GM12878 (cell line): ENCODE results near the gene TCF23. TPM values are rescaled to one million over a fixed set of nuclear protein-coding genes. Genes with fewer than 3 reads are reported as not detected.

Experiments used
- ATAC-seq: fragments of 200-7000 bp; cut with Tn5 transposase; 3 replicates; pipeline ENCODE4 v1.9.1; 2020; ENCODE audit warnings: mild to moderate bottlenecking, moderate library complexity
- BruUV-seq: library from RNA; stranded (reverse); fragments of 400-500 nt; replicated peaks from 2 replicates; lab custom pipeline; 2021; lab: Mats Ljungman, UMichigan
- CTCF ChIA-PET: fragments of 300-600 bp; sonication (Branson Sonifier 250); formaldehyde crosslinking; extraction: SDS; loops from one replicate; lab custom pipeline; 2021; ENCODE audit warnings: inconsistent platforms; lab: Yijun Ruan, JAX
- POLR2A ChIA-PET: fragments of 350-600 bp; formaldehyde crosslinking; extraction: SDS; loops from one replicate; lab custom pipeline; 2021; ENCODE audit warnings: inconsistent platforms; lab: Charles Lee
- RAD21 ChIA-PET: fragments of 300-600 bp; sonication (Branson Sonifier 250); formaldehyde crosslinking; loops from one replicate; lab custom pipeline; 2023; ENCODE audit warnings: antibody characterized with exemption; ENCODE audit not compliant: unreplicated experiment; lab: Charles Lee
- SMC1A ChIA-PET: fragments of 300-600 bp; sonication (Branson Sonifier 250); formaldehyde crosslinking; loops from one replicate; lab custom pipeline; 2023; ENCODE audit not compliant: unreplicated experiment, uncharacterized antibody; lab: Charles Lee
- DNase-seq: peaks from one replicate; pipeline ENCODE4 v3.0.0-alpha.2; 2011; ENCODE audit warnings: low read depth, low spot score
- FAIRE-seq: peaks from 3 replicates; lab custom pipeline; 2011; peaks lifted over from hg19 to GRCh38; lab: Jason Lieb, UNC
- H2AFZ ChIP-seq: 2 replicates; pipeline ENCODE4 v1.6.0; 2011; ENCODE audit warnings: low read depth, low read length, control low read depth; ENCODE audit not compliant: control insufficient read depth
- H3K27ac ChIP-seq: 2 replicates; pipeline ENCODE4 v1.5.1; 2011; ENCODE audit warnings: control low read depth; ENCODE audit not compliant: control insufficient read depth, insufficient read depth
- H3K27me3 ChIP-seq, 2 experiments: replicated peaks in 1 of 2; 2 replicates each; pipeline versions ENCODE4 v1.6.0 to v1.6.1; 2011; ENCODE audit warnings: low read length in 1 of 2; ENCODE audit not compliant: control insufficient read depth in 2 of 2, insufficient read depth in 2 of 2
- H3K36me3 ChIP-seq, 2 experiments: 2 replicates each; pipeline ENCODE4 v1.5.1; 2011; ENCODE audit warnings: low read length in 1 of 2; ENCODE audit not compliant: control insufficient read depth in 2 of 2, insufficient read depth in 2 of 2
- H3K4me1 ChIP-seq: 2 replicates; pipeline ENCODE4 v1.6.1; 2011; ENCODE audit warnings: mild to moderate bottlenecking, low read length, moderate library complexity, mixed read lengths; ENCODE audit not compliant: control insufficient read depth, insufficient read depth
- H3K4me2 ChIP-seq: 2 replicates; pipeline ENCODE4 v1.6.0; 2011; ENCODE audit warnings: control low read depth; ENCODE audit not compliant: control insufficient read depth, insufficient read depth
- H3K4me3 ChIP-seq: fragments of 200-600 bp; sonication (generic); 2 replicates; pipeline ENCODE4 v1.5.1; 2016
- H3K79me2 ChIP-seq: 2 replicates; pipeline ENCODE4 v1.6.0; 2011; ENCODE audit warnings: low read length; ENCODE audit not compliant: control insufficient read depth, insufficient read depth
- H3K9ac ChIP-seq: 2 replicates; pipeline ENCODE4 v1.8.0; 2011; ENCODE audit warnings: low read length, control low read depth, mixed read lengths; ENCODE audit not compliant: control insufficient read depth, insufficient read depth
- H3K9me3 ChIP-seq: replicated peaks from 3 replicates; pipeline ENCODE4 v1.5.1; 2011; ENCODE audit warnings: mild to moderate bottlenecking, low read length; ENCODE audit not compliant: control insufficient read depth, insufficient read depth
- H4K20me1 ChIP-seq: 2 replicates; pipeline ENCODE4 v1.6.0; 2011; ENCODE audit not compliant: control insufficient read depth, insufficient read depth
- BACH1 ChIP-seq: fragments of 450-650 bp; IDR thresholded peaks from 2 replicates; pipeline ENCODE4 v1.6.1; 2017; ENCODE audit warnings: mild to moderate bottlenecking, borderline replicate concordance
- BCLAF1 ChIP-seq: fragments of 450-650 bp; IDR thresholded peaks from 2 replicates; pipeline ENCODE4 v1.6.1; 2017; ENCODE audit warnings: antibody characterized with exemption, mild to moderate bottlenecking, moderate library complexity
- CBX3 ChIP-seq: fragments of 200-600 bp; sonication (generic); IDR thresholded peaks from 2 replicates; pipeline ENCODE4 v1.6.1; 2016; ENCODE audit warnings: low read depth, borderline replicate concordance
- PKNOX1 ChIP-seq: fragments of 450-650 bp; IDR thresholded peaks from 2 replicates; pipeline ENCODE4 v1.6.1; 2016; ENCODE audit warnings: mild to moderate bottlenecking
- SUZ12 ChIP-seq: fragments of 200-600 bp; sonication (generic); IDR thresholded peaks from one replicate; pipeline ENCODE4 v1.6.1; 2018; ENCODE audit warnings: antibody characterized with exemption, mild to moderate bottlenecking; ENCODE audit not compliant: unreplicated experiment
- WGBS: methylation state at CpG from one replicate; pipeline ENCODE4 v1.1.6; 2016; ENCODE audit warnings: low lambda C conversion rate; ENCODE audit not compliant: insufficient replicate concordance, insufficient coverage; ENCODE audit errors: missing lambda C conversion rate; 5-methylcytosine and 5-hydroxymethylcytosine counted together
- in situ Hi-C: fragments of 300-500 bp; cut with MboI; formaldehyde crosslinking; loops from 9 replicates; pipeline ENCODE4 v1.14.3; 2018; ENCODE audit warnings: mixed read lengths
- intact Hi-C: fragments of 100-400 bp; cut with micrococcal nuclease; formaldehyde crosslinking; loops from one replicate; pipeline ENCODE4 v1.14.2; 2022; ENCODE audit not compliant: unreplicated experiment
- polyA plus RNA-seq, 11 experiments: library from polyadenylated mRNA; depleted of rRNA in 4 of 11; unstranded in 6 of 11; stranded (reverse) in 5 of 11; fragments of >200 nt; fragmentation: Nextera tagmentation in 4 of 11; fragmentation: Illumina TruSeq in 1 of 11; extraction: Ambion mirVana in 4 of 11; extraction: Trizol in 1 of 11; gene quantifications; 1 replicate in 1 of 11; 2 replicates in 10 of 11; pipeline versions ENCODE4 v1.2.1 to v1.2.3, GENCODE V29; 2011 to 2016; ENCODE audit warnings: inconsistent platforms in 2 of 11, missing spikeins in 2 of 11, low read depth in 1 of 11
- total RNA-seq, 4 experiments: library from RNA; depleted of rRNA in 3 of 4; stranded (reverse); fragments of >200 nt in 3 of 4; fragmentation: Illumina TruSeq in 1 of 4; extraction: Trizol in 1 of 4; gene quantifications; 2 replicates each; pipeline versions ENCODE4 v1.2.1 to v1.2.3, GENCODE V29; 2013 to 2021
- TF ChIP-seq, protein P1 (sequence below): fragments of 450-650 bp; formaldehyde crosslinking; IDR thresholded peaks from 2 replicates; pipeline ENCODE4 v1.4.0; 2022; ENCODE audit warnings: mild to moderate bottlenecking, moderate library complexity

The TCF23 gene
- total and polyA plus RNA-seq, 10 of the 15 experiments (the other 5 are each of a cell fraction or from before 2014, with no cell fraction given) = not detected

- Histone ChIP-seq H3K4me1 (peaks cover 6% of the 10 kb centered on the region; the same call in 1 of the 2 replicates), H3K36me3 (no peaks in the 10 kb centered on the region), H3K27me3 (no peaks in the 10 kb centered on the region; a peak in 1 of 4 replicates), H3K9ac (no peak overlapping the region), H3K4me2 (no peak overlapping the region), H4K20me1 (no peaks in the 10 kb centered on the region), H2AFZ (no peak overlapping the region), H3K27ac (no peak overlapping the region), H3K79me2 (no peaks in the 10 kb centered on the region), H3K9me3 (no peaks in the 10 kb centered on the region), H3K4me3 (no peak overlapping the region)
- no peak for TF ChIP-seq SUZ12
- TF ChIP-seq PKNOX1 = no peak
- TF ChIP-seq CBX3 = no peak
- no peak for TF ChIP-seq BCLAF1
- no peak for TF ChIP-seq BACH1
- TF ChIP-seq, protein P1, sequence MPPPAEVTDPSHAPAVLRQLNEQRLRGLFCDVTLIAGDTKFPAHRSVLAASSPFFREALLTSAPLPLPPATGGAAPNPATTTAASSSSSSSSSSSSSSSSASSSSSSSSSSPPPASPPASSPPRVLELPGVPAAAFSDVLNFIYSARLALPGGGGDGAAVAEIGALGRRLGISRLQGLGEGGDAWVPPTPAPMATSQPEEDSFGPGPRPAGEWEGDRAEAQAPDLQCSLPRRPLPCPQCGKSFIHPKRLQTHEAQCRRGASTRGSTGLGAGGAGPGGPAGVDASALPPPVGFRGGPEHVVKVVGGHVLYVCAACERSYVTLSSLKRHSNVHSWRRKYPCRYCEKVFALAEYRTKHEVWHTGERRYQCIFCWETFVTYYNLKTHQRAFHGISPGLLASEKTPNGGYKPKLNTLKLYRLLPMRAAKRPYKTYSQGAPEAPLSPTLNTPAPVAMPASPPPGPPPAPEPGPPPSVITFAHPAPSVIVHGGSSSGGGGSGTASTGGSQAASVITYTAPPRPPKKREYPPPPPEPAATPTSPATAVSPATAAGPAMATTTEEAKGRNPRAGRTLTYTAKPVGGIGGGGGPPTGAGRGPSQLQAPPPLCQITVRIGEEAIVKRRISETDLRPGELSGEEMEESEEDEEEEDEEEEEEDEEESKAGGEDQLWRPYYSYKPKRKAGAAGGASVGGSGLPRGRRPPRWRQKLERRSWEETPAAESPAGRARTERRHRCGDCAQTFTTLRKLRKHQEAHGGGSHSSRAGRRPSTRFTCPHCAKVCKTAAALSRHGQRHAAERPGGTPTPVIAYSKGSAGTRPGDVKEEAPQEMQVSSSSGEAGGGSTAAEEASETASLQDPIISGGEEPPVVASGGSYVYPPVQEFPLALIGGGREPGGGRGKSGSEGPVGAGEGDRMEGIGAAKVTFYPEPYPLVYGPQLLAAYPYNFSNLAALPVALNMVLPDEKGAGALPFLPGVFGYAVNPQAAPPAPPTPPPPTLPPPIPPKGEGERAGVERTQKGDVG = no peak
- 34% methylated on average over 15 of the region's 15 CpGs for WGBS
- ChIA-PET POLR2A (interaction anchor here (1.0 kb wide), 1 partner anchor 10 kb away, joined by 3 read pairs; no protein-coding TSS in a partner anchor), RAD21 (no interaction called here), CTCF (interaction anchor here (0.6 to 0.7 kb wide), 2 partner anchors 68 to 102 kb away, joined by 3 read pairs; no protein-coding TSS in a partner anchor), SMC1A (interaction anchor here (2.0 kb wide), 1 partner anchor 78 kb away, joined by 4 read pairs; no protein-coding TSS in a partner anchor)
- intact Hi-C loops (loop anchor here (10.0 kb wide), 1 partner anchor 107 kb away; the partner anchor contains the start of gene TRIM54), in situ Hi-C loops (no loop called here)
- no peak for ATAC-seq
- no TSS peak for BruUV-seq
- no peak for DNase-seq
- no peak for FAIRE-seq
Measured at GRCh38 chr2:27177441-27178351, 28.9 kb downstream of the TCF23 start.
